Cerebellar nuclear complex (tissue), 1 donor: ENCODE data around the gene SFXN3.

Experiments
- DNase-seq, 2 experiments: peaks; one replicate each; lab custom pipeline; 2025; lab: John Stamatoyannopoulos, UW

Gene SFXN3

GRCh38 chr10:101075775-101076174 is 44.7 kb downstream of the SFXN3 start:
- DNase-seq: no peak

- no peak for DNase-seq
These were observed 45.6 kb downstream of the SFXN3 start for GRCh38 chr10:101076630-101077029.

- DNase-seq: no peak
These were observed 48.8 kb downstream of the SFXN3 start for GRCh38 chr10:101079874-101080273.

- no peak for DNase-seq
These were observed 50.2 kb downstream of the SFXN3 start for GRCh38 chr10:101080933-101081931.

GRCh38 chr10:101085846-101086245 is 54.8 kb downstream of the SFXN3 start:
- DNase-seq: no peak

GRCh38 chr10:101087376-101087775 is 56.3 kb downstream of the SFXN3 start:
- DNase-seq: no peak

GRCh38 chr10:101087965-101088364 is 56.9 kb downstream of the SFXN3 start:
- no peak for DNase-seq

- DNase-seq: no peak
These were observed 58.7 kb downstream of the SFXN3 start for GRCh38 chr10:101089520-101090299.

GRCh38 chr10:101090597-101090996 is 59.6 kb downstream of the SFXN3 start:
- no peak for DNase-seq
